Measurements from ENCODE around the gene HFE.
"Not testable (repeated sequence)": the region's sequence is repeated elsewhere in the genome, so short reads cannot be mapped to it uniquely, and the experiment has no call there.

Gene HFE

GRCh38 chr6:26118999-26119398 lies 31.8 kb downstream of the HFE start (continued):
- TF ChIP-seq ZSCAN5A (tag by site-specific recombination; IDR thresholded peaks at IDR 0.05) (no peak), HIC1 (tag by site-specific recombination; IDR thresholded peaks at IDR 0.05) (no peak), INSM2 (tag by site-specific recombination; IDR thresholded peaks at IDR 0.05) (no peak), ZNF132 (tag by site-specific recombination; IDR thresholded peaks at IDR 0.05; ENCODE audit: borderline replicate concordance) (no peak), ZNF529 (tag by site-specific recombination; IDR thresholded peaks at IDR 0.05; ENCODE audit: insufficient replicate concordance) (no peak), ZNF23 (tag by site-specific recombination; IDR thresholded peaks at IDR 0.05; ENCODE audit: borderline replicate concordance) (no peak), ZNF214 (tag by site-specific recombination; IDR thresholded peaks at IDR 0.05; ENCODE audit: borderline replicate concordance) (no peak), GFI1B (tag by site-specific recombination; IDR thresholded peaks at IDR 0.05) (no peak), ZBTB20 (tag by site-specific recombination; IDR thresholded peaks at IDR 0.05) (no peak), ATF2 (tag by site-specific recombination; IDR thresholded peaks at IDR 0.05; ENCODE audit: low read depth) (no peak), KLF17 (tag by site-specific recombination; IDR thresholded peaks at IDR 0.05) (no peak), ZNF660 (tag by site-specific recombination; IDR thresholded peaks at IDR 0.05) (no peak), ZNF174 (tag by site-specific recombination; IDR thresholded peaks at IDR 0.05) (no peak), ZBTB17 (tag by site-specific recombination; IDR thresholded peaks at IDR 0.05) (0 out of 2 replicates have a peak, but pooled peaks have one; percentile 26), PRDM6 (tag by site-specific recombination; IDR thresholded peaks at IDR 0.05) (peak; percentile 17; the same call in 1 of the 2 replicates), OVOL3 (tag by site-specific recombination; IDR thresholded peaks at IDR 0.05) (no peak)

- not testable (repeated sequence) for H3K4me1 ChIP-seq (ENCODE audit: control insufficient read depth, insufficient read depth, low read length); H3K36me3 ChIP-seq (ENCODE audit: control insufficient read depth in 2 of 2, insufficient read depth in 1 of 2, low read length in 2 of 2); H3K27ac ChIP-seq (ENCODE audit: extremely low read depth, low read depth, low read length); H3K9me3 ChIP-seq (ENCODE audit: control insufficient read depth, insufficient read depth, low read depth, low read length); H3K4me3 ChIP-seq (ENCODE audit: low read depth, low read length)
- CTCF ChIA-PET, result interaction anchor here (0.6 kb wide), 1 partner anchor 197 kb away, joined by 3 read pairs; no protein-coding TSS in a partner anchor
- POLR2A ChIA-PET, result interaction anchor here (0.6 to 2.8 kb wide), 3 partner anchors 16 to 88 kb away, joined by 3 to 13 read pairs (median 4); a partner anchor contains a TSS
Observed at GRCh38 chr6:26120115-26120514, 32.9 kb downstream of the HFE start.
